GM23338 (cell line): Measurements from ENCODE around the gene SH2D6. TPM values are rescaled to one million over a fixed set of nuclear protein-coding genes. Genes with fewer than 3 reads are reported as not detected.

Source experiments
- ATAC-seq: fragments of 200-7000 bp; cut with Tn5 transposase; 3 replicates; pipeline ENCODE4 v1.9.1; 2020
- DNase-seq: peaks from one replicate; pipeline ENCODE4 v3.0.0-alpha.2; 2015; ENCODE audit warnings: low spot score
- H2AFZ ChIP-seq: fragments of 200-600 bp; sonication (generic); 2 replicates; pipeline ENCODE4 v1.8.0; 2016; ENCODE audit warnings: antibody characterized with exemption, mild to moderate bottlenecking, moderate library complexity
- H3F3A ChIP-seq: fragments of 200-600 bp; sonication (generic); replicated peaks from 2 replicates; pipeline ENCODE4 v1.8.0; 2017; ENCODE audit warnings: antibody characterized with exemption, mixed run types, low read depth
- H3K27ac ChIP-seq: fragments of 200-600 bp; sonication (generic); 2 replicates; pipeline ENCODE4 v1.6.1; 2016; ENCODE audit warnings: low read depth
- H3K27me3 ChIP-seq: fragments of 200-600 bp; sonication (generic); 2 replicates; pipeline ENCODE4 v1.8.0; 2016; ENCODE audit warnings: mild to moderate bottlenecking, mixed run types, moderate library complexity; ENCODE audit not compliant: insufficient read depth
- H3K36me3 ChIP-seq: fragments of 200-600 bp; sonication (generic); 2 replicates; pipeline ENCODE4 v1.8.0; 2016; ENCODE audit warnings: mild to moderate bottlenecking; ENCODE audit not compliant: insufficient read depth
- H3K4me1 ChIP-seq: fragments of 200-600 bp; sonication (generic); 2 replicates; pipeline ENCODE4 v1.8.0; 2016; ENCODE audit warnings: mild to moderate bottlenecking, moderate library complexity; ENCODE audit not compliant: insufficient read depth
- H3K4me2 ChIP-seq: fragments of 200-600 bp; sonication (generic); 2 replicates; pipeline ENCODE4 v1.7.1; 2017; ENCODE audit warnings: mixed run types
- H3K4me3 ChIP-seq: fragments of 200-600 bp; sonication (generic); 2 replicates; pipeline ENCODE4 v1.6.1; 2016; ENCODE audit warnings: mixed run types
- H3K79me2 ChIP-seq: fragments of 200-600 bp; sonication (generic); replicated peaks from 2 replicates; pipeline ENCODE4 v1.8.0; 2017; ENCODE audit warnings: mild to moderate bottlenecking; ENCODE audit not compliant: insufficient read depth
- H3K9me2 ChIP-seq: fragments of 200-600 bp; sonication (generic); 2 replicates; pipeline ENCODE4 v1.8.0; 2017; ENCODE audit not compliant: insufficient read depth
- H4K20me1 ChIP-seq: fragments of 200-600 bp; sonication (generic); replicated peaks from 2 replicates; pipeline ENCODE4 v1.8.0; 2017; ENCODE audit warnings: mild to moderate bottlenecking; ENCODE audit not compliant: insufficient read depth
- H3K27ac Mint-ChIP-seq: 2 replicates; pipeline ENCODE4 v1.8.0; 2020; ENCODE audit warnings: inconsistent platforms, mild to moderate bottlenecking, moderate library complexity, mixed read lengths
- H3K27me3 Mint-ChIP-seq: 3 replicates; pipeline ENCODE4 v1.8.0; 2022; ENCODE audit warnings: low read depth, mild to moderate bottlenecking, moderate library complexity, mixed read lengths, inconsistent platforms; ENCODE audit not compliant: insufficient read depth, poor library complexity
- H3K36me3 Mint-ChIP-seq: 3 replicates; pipeline ENCODE4 v1.8.0; 2021; ENCODE audit warnings: low read depth, mild to moderate bottlenecking, inconsistent platforms, moderate library complexity, mixed read lengths
- H3K4me1 Mint-ChIP-seq: 3 replicates; pipeline ENCODE4 v1.8.0; 2020; ENCODE audit warnings: mild to moderate bottlenecking, inconsistent platforms, mixed read lengths
- H3K4me3 Mint-ChIP-seq: 3 replicates; pipeline ENCODE4 v1.8.0; 2021; ENCODE audit warnings: moderate library complexity, mild to moderate bottlenecking, inconsistent platforms, mixed read lengths
- H3K9me3 Mint-ChIP-seq: 3 replicates; pipeline ENCODE4 v1.8.0; 2020; ENCODE audit warnings: moderate library complexity, mild to moderate bottlenecking, inconsistent platforms, mixed read lengths
- CREB1 ChIP-seq: fragments of 250-450 bp; sonication (Bioruptor Pico); IDR thresholded peaks from 2 replicates; pipeline ENCODE4 v1.5.0; 2020; ENCODE audit warnings: low read depth, mild to moderate bottlenecking, moderate library complexity
- EZH2 ChIP-seq: fragments of 200-600 bp; sonication (generic); IDR thresholded peaks from one replicate; pipeline ENCODE4 v1.8.0; 2017; ENCODE audit warnings: antibody characterized with exemption, mild to moderate bottlenecking, low read depth; ENCODE audit not compliant: unreplicated experiment
- EZH2phosphoT487 ChIP-seq: fragments of 200-600 bp; sonication (generic); IDR thresholded peaks from one replicate; pipeline ENCODE4 v1.8.1; 2018; ENCODE audit warnings: antibody characterized with exemption; ENCODE audit not compliant: unreplicated experiment
- JUNB ChIP-seq: IDR thresholded peaks from one replicate; pipeline ENCODE4 v1.6.1; 2016; ENCODE audit warnings: antibody characterized with exemption; ENCODE audit not compliant: unreplicated experiment
- NANOG ChIP-seq: IDR thresholded peaks from 2 replicates; pipeline ENCODE4 v1.6.1; 2016; ENCODE audit warnings: antibody characterized with exemption, borderline replicate concordance
- STAT1 ChIP-seq: IDR thresholded peaks from one replicate; pipeline ENCODE4 v1.6.1; 2016; ENCODE audit warnings: antibody characterized with exemption; ENCODE audit not compliant: unreplicated experiment
- ZNF114 ChIP-seq: fragments of 250-450 bp; sonication (Bioruptor Pico); IDR thresholded peaks from 2 replicates; pipeline ENCODE4 v1.5.0; 2020; ENCODE audit warnings: mild to moderate bottlenecking, moderate library complexity
- polyA plus RNA-seq: library from polyadenylated mRNA; unstranded; fragments of >200 nt; fragmentation: Nextera tagmentation; extraction: Ambion mirVana; gene quantifications from 2 replicates; pipeline ENCODE4 v1.2.1, GENCODE V29; 2016
- total RNA-seq: library from RNA; depleted of rRNA; stranded (reverse); fragments of >200 nt; shearing (Covaris generic); gene quantifications from 2 replicates; pipeline ENCODE4 v1.2.3, GENCODE V29; 2014
- TF ChIP-seq, protein P1 (sequence below), 2 experiments: fragments of 200-600 bp in 1 of 2; sonication (generic) in 1 of 2; conservative IDR thresholded peaks; 2 replicates each; pipeline versions ENCODE4 v1.5.1 to v1.6.1; 2016 to 2017; ENCODE audit warnings: antibody characterized with exemption in 2 of 2, low read depth in 2 of 2, mild to moderate bottlenecking in 2 of 2, moderate library complexity in 1 of 2
- TF ChIP-seq, protein P2 (sequence below): IDR thresholded peaks from one replicate; pipeline ENCODE4 v1.6.1; 2018; ENCODE audit warnings: antibody characterized with exemption; ENCODE audit not compliant: unreplicated experiment
- TF ChIP-seq, protein P3 (sequence below): IDR thresholded peaks from 2 replicates; pipeline ENCODE4 v1.6.1; 2016; ENCODE audit warnings: antibody characterized with exemption

Gene SH2D6
- total and polyA plus RNA-seq, 2 experiments from 2014 or later, result 0.37 TPM; not detected in 1

DNA sequence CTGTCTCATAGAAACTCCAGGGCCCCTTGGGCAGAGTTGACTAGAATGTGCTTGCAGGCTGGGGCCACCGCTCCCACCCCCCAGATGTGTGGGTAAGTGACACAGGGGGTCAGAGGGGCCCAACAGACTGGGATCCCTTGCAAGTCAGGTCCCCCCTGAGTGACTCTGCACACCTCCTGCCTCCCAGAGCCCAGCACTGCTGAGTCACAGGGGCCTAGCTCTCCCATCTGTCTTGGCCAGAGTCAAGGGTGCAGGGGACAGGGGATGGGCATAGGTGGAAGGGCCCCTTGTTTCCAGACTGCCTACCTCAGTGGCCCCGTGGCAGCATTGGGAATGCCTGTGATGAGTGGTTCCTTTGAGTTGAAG lies 11.4 kb downstream of the SH2D6 start:
- H4K20me1 ChIP-seq, result no peaks in the 10 kb centered on the region
- no peak for DNase-seq
- no peaks in the 10 kb centered on the region for H3K9me2 ChIP-seq
- H3K4me3 ChIP-seq, result no peak overlapping the region
- no peak overlapping the region for H3K4me2 ChIP-seq
- H3K79me2 ChIP-seq, result no peaks in the 10 kb centered on the region
- no peak for ATAC-seq
- H3K9me3 Mint-ChIP-seq, result no peaks in the 10 kb centered on the region
- H3K27ac ChIP-seq, result no peak overlapping the region
- TF ChIP-seq JUNB (no peak), EZH2 (no peak), STAT1 (no peak), NANOG (no peak), CREB1 (CRISPR knock-in tag) (no peak), ZNF114 (no peak), EZH2phosphoT487 (no peak)
- no peaks in the 10 kb centered on the region for H3K36me3 ChIP-seq
- no peaks in the 10 kb centered on the region; the same call in 2 of the 3 replicates for H3K36me3 Mint-ChIP-seq
- H3F3A ChIP-seq, result peaks cover 12% of the 10 kb centered on the region; the same call in 1 of the 2 replicates
- H3K27me3 ChIP-seq, result peaks cover 4% of the 10 kb centered on the region; the same call in 1 of the 2 replicates
- peaks cover 52% of the 10 kb centered on the region for H3K4me1 Mint-ChIP-seq
- no peak overlapping the region for H3K27ac Mint-ChIP-seq
- peaks cover 54% of the 10 kb centered on the region for H3K4me1 ChIP-seq
- H3K27me3 Mint-ChIP-seq, result peaks cover 24% of the 10 kb centered on the region
- no peak overlapping the region; the same call in 2 of the 3 replicates for H3K4me3 Mint-ChIP-seq
- H2AFZ ChIP-seq, result 0 out of 2 replicates have a peak overlapping the region, but pooled peaks have one; percentile 56

DNA sequence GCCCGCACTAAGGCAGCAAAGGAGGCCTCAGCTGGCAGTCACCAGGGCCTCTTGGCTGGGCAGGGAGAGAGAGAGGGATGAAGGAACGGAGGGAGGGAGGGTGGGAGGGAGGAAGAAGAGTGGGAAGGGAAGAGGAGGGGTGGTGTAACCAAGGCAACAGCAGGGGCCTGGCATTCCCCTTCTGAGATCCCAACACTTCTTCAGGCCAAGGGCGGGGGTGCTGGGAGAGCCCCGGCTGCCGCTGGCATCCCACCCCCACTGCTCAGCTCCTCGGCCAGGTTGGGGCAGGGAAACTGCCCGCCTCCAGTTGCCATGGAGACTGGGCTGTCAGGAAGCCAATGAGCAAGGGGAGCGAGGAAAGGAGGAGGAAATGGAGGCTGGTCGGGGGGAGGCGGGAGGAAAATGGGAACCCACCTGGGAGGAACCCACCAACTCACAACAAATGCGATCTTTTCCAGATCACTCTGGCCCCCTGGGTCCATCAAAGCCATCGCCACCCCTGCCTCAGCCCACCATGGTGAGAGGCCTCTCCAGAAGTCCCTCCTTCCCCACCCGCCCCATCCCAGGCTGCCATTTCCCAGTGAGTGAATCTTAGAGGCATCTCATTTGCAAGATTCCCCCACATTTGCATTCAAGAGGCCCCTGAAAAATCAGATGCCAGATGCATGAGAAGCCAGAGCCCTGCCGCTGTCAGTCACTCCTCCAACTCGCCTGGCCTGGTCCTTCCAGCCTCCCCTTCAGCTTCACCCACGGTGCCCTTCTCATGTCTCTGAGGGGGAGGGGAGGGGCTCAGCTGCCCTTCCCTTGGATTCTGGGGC lies 12.4 kb downstream of the SH2D6 start:
- Mint-ChIP-seq H3K36me3 (no peaks in the 10 kb centered on the region; the same call in 2 of the 3 replicates), H3K27me3 (peaks cover 24% of the 10 kb centered on the region), H3K27ac (peak overlapping the region; percentile 82), H3K4me1 (peaks cover 54% of the 10 kb centered on the region), H3K9me3 (no peaks in the 10 kb centered on the region), H3K4me3 (peak overlapping the region; percentile 66)
- TF ChIP-seq, protein P1, sequence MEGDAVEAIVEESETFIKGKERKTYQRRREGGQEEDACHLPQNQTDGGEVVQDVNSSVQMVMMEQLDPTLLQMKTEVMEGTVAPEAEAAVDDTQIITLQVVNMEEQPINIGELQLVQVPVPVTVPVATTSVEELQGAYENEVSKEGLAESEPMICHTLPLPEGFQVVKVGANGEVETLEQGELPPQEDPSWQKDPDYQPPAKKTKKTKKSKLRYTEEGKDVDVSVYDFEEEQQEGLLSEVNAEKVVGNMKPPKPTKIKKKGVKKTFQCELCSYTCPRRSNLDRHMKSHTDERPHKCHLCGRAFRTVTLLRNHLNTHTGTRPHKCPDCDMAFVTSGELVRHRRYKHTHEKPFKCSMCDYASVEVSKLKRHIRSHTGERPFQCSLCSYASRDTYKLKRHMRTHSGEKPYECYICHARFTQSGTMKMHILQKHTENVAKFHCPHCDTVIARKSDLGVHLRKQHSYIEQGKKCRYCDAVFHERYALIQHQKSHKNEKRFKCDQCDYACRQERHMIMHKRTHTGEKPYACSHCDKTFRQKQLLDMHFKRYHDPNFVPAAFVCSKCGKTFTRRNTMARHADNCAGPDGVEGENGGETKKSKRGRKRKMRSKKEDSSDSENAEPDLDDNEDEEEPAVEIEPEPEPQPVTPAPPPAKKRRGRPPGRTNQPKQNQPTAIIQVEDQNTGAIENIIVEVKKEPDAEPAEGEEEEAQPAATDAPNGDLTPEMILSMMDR (conservative IDR thresholded peaks at IDR 0.05; ENCODE audit: low read depth in 2 of 2), result no peak
- TF ChIP-seq, protein P2, sequence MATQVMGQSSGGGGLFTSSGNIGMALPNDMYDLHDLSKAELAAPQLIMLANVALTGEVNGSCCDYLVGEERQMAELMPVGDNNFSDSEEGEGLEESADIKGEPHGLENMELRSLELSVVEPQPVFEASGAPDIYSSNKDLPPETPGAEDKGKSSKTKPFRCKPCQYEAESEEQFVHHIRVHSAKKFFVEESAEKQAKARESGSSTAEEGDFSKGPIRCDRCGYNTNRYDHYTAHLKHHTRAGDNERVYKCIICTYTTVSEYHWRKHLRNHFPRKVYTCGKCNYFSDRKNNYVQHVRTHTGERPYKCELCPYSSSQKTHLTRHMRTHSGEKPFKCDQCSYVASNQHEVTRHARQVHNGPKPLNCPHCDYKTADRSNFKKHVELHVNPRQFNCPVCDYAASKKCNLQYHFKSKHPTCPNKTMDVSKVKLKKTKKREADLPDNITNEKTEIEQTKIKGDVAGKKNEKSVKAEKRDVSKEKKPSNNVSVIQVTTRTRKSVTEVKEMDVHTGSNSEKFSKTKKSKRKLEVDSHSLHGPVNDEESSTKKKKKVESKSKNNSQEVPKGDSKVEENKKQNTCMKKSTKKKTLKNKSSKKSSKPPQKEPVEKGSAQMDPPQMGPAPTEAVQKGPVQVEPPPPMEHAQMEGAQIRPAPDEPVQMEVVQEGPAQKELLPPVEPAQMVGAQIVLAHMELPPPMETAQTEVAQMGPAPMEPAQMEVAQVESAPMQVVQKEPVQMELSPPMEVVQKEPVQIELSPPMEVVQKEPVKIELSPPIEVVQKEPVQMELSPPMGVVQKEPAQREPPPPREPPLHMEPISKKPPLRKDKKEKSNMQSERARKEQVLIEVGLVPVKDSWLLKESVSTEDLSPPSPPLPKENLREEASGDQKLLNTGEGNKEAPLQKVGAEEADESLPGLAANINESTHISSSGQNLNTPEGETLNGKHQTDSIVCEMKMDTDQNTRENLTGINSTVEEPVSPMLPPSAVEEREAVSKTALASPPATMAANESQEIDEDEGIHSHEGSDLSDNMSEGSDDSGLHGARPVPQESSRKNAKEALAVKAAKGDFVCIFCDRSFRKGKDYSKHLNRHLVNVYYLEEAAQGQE, result no peak
- TF ChIP-seq, protein P3, sequence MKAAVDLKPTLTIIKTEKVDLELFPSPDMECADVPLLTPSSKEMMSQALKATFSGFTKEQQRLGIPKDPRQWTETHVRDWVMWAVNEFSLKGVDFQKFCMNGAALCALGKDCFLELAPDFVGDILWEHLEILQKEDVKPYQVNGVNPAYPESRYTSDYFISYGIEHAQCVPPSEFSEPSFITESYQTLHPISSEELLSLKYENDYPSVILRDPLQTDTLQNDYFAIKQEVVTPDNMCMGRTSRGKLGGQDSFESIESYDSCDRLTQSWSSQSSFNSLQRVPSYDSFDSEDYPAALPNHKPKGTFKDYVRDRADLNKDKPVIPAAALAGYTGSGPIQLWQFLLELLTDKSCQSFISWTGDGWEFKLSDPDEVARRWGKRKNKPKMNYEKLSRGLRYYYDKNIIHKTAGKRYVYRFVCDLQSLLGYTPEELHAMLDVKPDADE, result no peak
- TF ChIP-seq EZH2phosphoT487 (no peak), JUNB (no peak), STAT1 (no peak), ZNF114 (no peak), CREB1 (CRISPR knock-in tag) (no peak), NANOG (no peak)
- H4K20me1 ChIP-seq, result no peaks in the 10 kb centered on the region
- no peaks in the 10 kb centered on the region for H3K79me2 ChIP-seq
- ATAC-seq, result peak; percentile 79
- H3F3A ChIP-seq, result peaks cover 12% of the 10 kb centered on the region; the same call in 1 of the 2 replicates
- DNase-seq, result peak; percentile 97
- H2AFZ ChIP-seq, result peak overlapping the region; percentile 83
- peak overlapping the region; percentile 49 for H3K4me3 ChIP-seq
- peak overlapping the region; percentile 81; the same call in 1 of the 2 replicates for H3K27ac ChIP-seq
- H3K36me3 ChIP-seq, result no peaks in the 10 kb centered on the region
- peaks cover 4% of the 10 kb centered on the region; the same call in 1 of the 2 replicates for H3K27me3 ChIP-seq
- H3K9me2 ChIP-seq, result no peaks in the 10 kb centered on the region
- H3K4me2 ChIP-seq, result peak overlapping the region; percentile 82
- peaks cover 56% of the 10 kb centered on the region for H3K4me1 ChIP-seq
